Liver (tissue), 5 donors: Measurements from ENCODE around the gene EXOC6. TPM values are rescaled to one million over a fixed set of nuclear protein-coding genes. Genes with fewer than 3 reads are reported as not detected.

Experiments
- polyA plus RNA-seq, 2 donors: library from polyadenylated mRNA; stranded (reverse) in 1 of 2; unstranded in 1 of 2; fragments of 200-250 nt in 1 of 2; fragments of >200 nt in 1 of 2; fragmentation: Nextera tagmentation in 1 of 2; extraction: Ambion mirVana in 1 of 2; gene quantifications; one replicate each; pipeline versions ENCODE4 v1.2.1 to v1.2.3, GENCODE V29; 2013 to 2015
- small RNA-seq: library from RNA; depleted of rRNA; stranded (forward); fragments of <200 nt; gene quantifications from one replicate; pipeline ENCODE3, GENCODE V24; 2014
- total RNA-seq, 2 donors: library from RNA; depleted of rRNA; stranded (reverse); fragments of >200 nt; gene quantifications; one replicate each; pipeline ENCODE4 v1.2.3, GENCODE V29; 2014
- donor health status: healthy.
- donor health status: healthy.
- donor health status: healthy.

The EXOC6 gene
- total and polyA plus RNA-seq, 4 donors: 6.5 to 35.4 (median 8.4) TPM

Small RNA genes within 50 kb of the gene (small RNA-seq; reads per million reads assigned to genes)
- gene AL392103.1: not detected

Other genes starting within 250 kb of the EXOC6 start
- gene HHEX, start 158.6 kb upstream of the EXOC6 start, total RNA-seq: 10 to 100 TPM; 16.2 to 34.8 TPM
- 10 to 100 TPM; 33.5 to 42.2 TPM for gene HHEX, start 158.6 kb upstream of the EXOC6 start, polyA plus RNA-seq
- gene CYP26C1, start 212.3 kb downstream of the EXOC6 start, total RNA-seq: under 1 TPM; 0.09 to 0.25 TPM
- not detected for gene CYP26C1, start 212.3 kb downstream of the EXOC6 start, polyA plus RNA-seq
- gene CYP26A1, start 225.4 kb downstream of the EXOC6 start, total RNA-seq: under 1 TPM in 1 of 2 donors, not detected in 1; 0.08 TPM
- gene CYP26A1, start 225.4 kb downstream of the EXOC6 start, polyA plus RNA-seq: 1 to 10 TPM in 1 of 2 donors, under 1 TPM in 1; 0.29 to 1.4 TPM